SK-N-MC (cell line): Measurements from ENCODE around the gene TAGLN.

Experiments used
- DNase-seq: peaks from one replicate; pipeline ENCODE4 v3.0.0-alpha.2; 2011; ENCODE audit warnings: low read depth, low spot score
- H3K27ac ChIP-seq: fragments of 200-600 bp; sonication (generic); 2 replicates; pipeline ENCODE4 v1.5.1; 2016; ENCODE audit warnings: mixed run types
- H3K36me3 ChIP-seq: fragments of 200-600 bp; sonication (generic); 2 replicates; pipeline ENCODE4 v1.6.1; 2017; ENCODE audit warnings: antibody characterized with exemption, low read length, mixed read lengths; ENCODE audit not compliant: insufficient read depth
- H3K4me3 ChIP-seq: fragments of 200-600 bp; sonication (generic); 2 replicates; pipeline ENCODE4 v1.5.1; 2016
- H3K9ac ChIP-seq: fragments of 200-600 bp; sonication (generic); 2 replicates; pipeline ENCODE4 v1.8.0; 2017; ENCODE audit warnings: mixed run types, mixed read lengths; ENCODE audit not compliant: insufficient read length
- H3K9me3 ChIP-seq: fragments of 200-600 bp; sonication (generic); 2 replicates; pipeline ENCODE4 v1.6.1; 2017; ENCODE audit warnings: low read depth, mild to moderate bottlenecking, antibody characterized with exemption, low read length, moderate library complexity, mixed read lengths
- EZH2 ChIP-seq: fragments of 200-600 bp; sonication (generic); IDR thresholded peaks from one replicate; pipeline ENCODE4 v1.6.1; 2017; ENCODE audit warnings: antibody characterized with exemption
- FOXP2 ChIP-seq: optimal IDR thresholded peaks from 2 replicates; pipeline ENCODE3; 2011; ENCODE audit warnings: mild to moderate bottlenecking, moderate library complexity; ENCODE audit not compliant: insufficient read depth; ENCODE audit errors: extremely low read length, control extremely low read depth
- POLR2AphosphoS5 ChIP-seq: IDR thresholded peaks from 2 replicates; pipeline ENCODE4 v1.6.1; 2012; ENCODE audit warnings: mild to moderate bottlenecking, low read depth, low read length, borderline replicate concordance

Gene TAGLN

GRCh38 chr11:117214404-117215110 is 15.4 kb downstream of the TAGLN start:
- Histone ChIP-seq H3K4me3 (no peak overlapping the region), H3K9me3 (no peaks in the 10 kb centered on the region), H3K27ac (no peak overlapping the region), H3K9ac (no peak overlapping the region), H3K36me3 (0 out of 2 replicates have a peak, but pooled peaks cover 3% of the 10 kb centered on the region)
- no peak for DNase-seq
- TF ChIP-seq FOXP2, result no peak
- TF ChIP-seq POLR2AphosphoS5, result no peak
- TF ChIP-seq EZH2, result no peak

DNA sequence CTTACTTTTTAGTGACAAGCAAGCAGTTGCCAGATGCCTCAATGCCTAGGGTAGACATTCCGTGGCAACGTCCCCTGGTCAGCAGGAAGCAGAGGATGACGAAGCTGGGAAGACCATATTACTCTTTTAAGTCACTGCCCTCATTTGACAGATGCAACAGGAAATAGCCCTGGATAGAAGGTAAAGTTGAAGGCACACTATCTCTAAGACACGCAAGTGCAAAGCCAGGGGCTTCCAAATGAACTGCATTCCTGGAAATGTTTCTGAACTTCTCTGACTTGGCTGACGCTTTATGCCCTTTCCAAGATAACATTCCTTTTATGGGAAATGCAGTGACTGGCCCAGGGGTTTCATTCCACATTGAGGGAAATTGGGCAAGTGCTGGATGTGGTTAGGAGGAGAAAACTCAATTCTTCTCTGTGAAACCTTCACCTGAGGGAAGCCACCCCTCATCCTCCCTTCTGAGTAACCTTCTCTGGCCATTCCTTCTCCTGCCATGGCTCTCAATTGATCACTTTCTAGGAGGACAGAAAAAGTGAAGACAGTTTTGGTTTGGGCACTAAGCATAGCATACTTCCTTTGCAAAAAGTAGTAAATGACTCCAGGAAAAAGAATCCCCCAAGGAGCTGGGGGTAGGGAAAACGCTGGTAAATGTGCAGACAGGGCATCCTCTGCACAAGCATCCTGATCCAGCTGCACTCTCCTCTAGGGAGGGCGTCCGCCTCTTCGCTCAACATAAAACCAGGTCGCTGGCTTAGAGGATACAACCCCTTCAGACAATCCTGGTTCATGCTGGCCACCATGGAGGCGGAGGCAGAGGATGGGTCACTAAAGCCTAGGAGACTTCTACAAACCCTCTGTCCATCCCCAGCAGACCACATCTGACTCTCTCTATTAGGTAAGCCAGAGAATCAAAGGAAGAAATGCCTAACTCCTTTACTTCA is 18.2 kb downstream of the TAGLN start:
- TF ChIP-seq FOXP2, result no peak
- TF ChIP-seq EZH2, result no peak
- TF ChIP-seq POLR2AphosphoS5, result no peak
- DNase-seq, result no peak
- Histone ChIP-seq H3K4me3 (no peak overlapping the region), H3K27ac (no peak overlapping the region), H3K9ac (no peak overlapping the region), H3K9me3 (no peaks in the 10 kb centered on the region), H3K36me3 (0 out of 2 replicates have a peak, but pooled peaks cover 3% of the 10 kb centered on the region)

DNA sequence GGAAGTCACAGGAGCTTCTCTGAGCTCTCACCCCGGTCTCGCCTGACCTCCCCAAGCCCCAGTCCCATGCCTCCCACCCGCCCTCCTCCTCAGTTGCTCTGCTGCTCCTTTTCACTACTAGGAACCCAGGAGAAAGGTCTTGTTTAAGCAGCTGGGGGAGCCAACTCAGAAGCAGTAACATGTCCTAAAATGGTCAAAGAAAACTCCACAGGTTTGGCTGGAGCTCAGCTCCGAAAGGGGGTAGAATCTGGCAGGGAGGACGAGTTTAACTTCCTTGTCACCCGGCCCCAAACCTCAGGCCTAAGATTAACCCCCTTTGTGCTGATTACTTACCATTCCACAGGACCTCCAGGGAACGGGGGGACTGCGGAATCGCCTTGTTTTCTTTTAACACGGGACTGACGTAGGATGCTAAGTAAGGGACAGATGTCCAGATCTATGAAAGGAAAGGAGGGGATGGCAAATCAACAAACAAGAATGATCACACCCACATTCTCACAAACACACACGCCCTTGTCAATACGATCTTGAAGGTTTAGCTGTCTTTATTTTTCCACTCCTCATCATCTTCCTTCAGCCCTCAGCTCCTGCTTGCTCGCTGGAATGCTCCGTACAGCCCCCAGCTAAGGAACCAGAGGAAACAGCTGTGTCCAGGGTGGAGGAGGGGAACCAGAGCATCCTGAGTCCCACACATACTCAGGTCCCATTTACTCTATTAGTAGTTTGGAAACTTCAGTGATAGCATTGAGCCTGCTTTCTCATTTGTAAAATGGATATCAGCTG is 19.2 kb downstream of the TAGLN start:
- Histone ChIP-seq H3K27ac (no peak overlapping the region), H3K9ac (no peak overlapping the region), H3K9me3 (no peaks in the 10 kb centered on the region)

DNA sequence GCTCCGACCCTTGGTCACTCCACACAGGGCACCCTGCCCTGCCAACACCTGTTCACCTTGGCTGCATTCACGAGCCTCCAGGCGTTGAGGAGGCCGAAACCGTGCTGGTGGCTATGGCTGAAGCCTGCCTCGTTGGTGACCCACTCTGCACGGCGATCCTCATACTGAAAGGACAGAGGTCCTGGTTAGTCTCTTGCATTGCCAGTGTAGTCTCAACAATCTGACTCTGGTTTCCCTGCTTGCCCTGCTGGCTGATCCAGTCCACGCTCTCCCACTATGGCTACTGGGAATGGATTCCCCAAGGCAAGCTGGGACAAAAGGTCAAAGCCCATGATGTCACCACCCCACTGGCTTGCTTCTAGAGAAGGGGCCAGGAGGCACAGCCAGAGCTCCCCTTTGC is 19.8 kb downstream of the TAGLN start:
- Histone ChIP-seq H3K36me3 (0 out of 2 replicates have a peak, but pooled peaks cover 3% of the 10 kb centered on the region), H3K4me3 (no peak overlapping the region), H3K9me3 (no peaks in the 10 kb centered on the region), H3K9ac (no peak overlapping the region), H3K27ac (no peak overlapping the region)
- TF ChIP-seq POLR2AphosphoS5 (no peak), FOXP2 (no peak), EZH2 (no peak)
- DNase-seq, result no peak

More for the DNA sequence above, 19.2 kb downstream of the TAGLN start:
- DNase-seq, result no peak
- TF ChIP-seq POLR2AphosphoS5 (no peak), EZH2 (no peak), FOXP2 (no peak)
- Histone ChIP-seq H3K4me3 (no peak overlapping the region), H3K36me3 (0 out of 2 replicates have a peak, but pooled peaks cover 3% of the 10 kb centered on the region)

GRCh38 chr11:117219455-117219854 is 20.3 kb downstream of the TAGLN start:
- H3K27ac ChIP-seq, result no peak overlapping the region
- no peaks in the 10 kb centered on the region for H3K9me3 ChIP-seq
- 0 out of 2 replicates have a peak, but pooled peaks cover 3% of the 10 kb centered on the region for H3K36me3 ChIP-seq
- TF ChIP-seq POLR2AphosphoS5 (no peak), EZH2 (no peak), FOXP2 (no peak)
- DNase-seq, result no peak
- H3K9ac ChIP-seq, result no peak overlapping the region
- H3K4me3 ChIP-seq, result no peak overlapping the region

DNA sequence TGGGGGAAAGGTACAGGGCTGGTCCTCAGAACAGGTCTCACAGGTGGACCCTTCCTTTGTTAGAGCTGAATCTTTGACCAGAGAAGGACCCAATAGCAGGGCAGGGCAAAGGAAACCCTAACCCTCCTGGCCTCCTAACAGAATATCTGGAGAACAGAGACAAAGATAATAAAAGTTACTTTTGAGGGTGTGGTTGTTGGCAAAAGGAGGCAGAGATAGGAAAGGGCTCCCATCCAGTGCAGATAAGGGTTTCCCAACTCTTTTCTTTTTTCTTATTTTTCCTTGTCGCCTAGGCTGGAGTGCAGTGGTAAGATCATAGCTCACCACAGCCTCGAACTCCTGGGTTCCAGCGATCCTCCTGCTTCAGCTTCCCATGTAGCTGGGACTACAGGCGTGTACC is 20.8 kb downstream of the TAGLN start:
- Histone ChIP-seq H3K36me3 (0 out of 2 replicates have a peak, but pooled peaks cover 3% of the 10 kb centered on the region), H3K9me3 (no peaks in the 10 kb centered on the region), H3K27ac (no peak overlapping the region), H3K9ac (no peak overlapping the region), H3K4me3 (no peak overlapping the region)
- DNase-seq, result no peak
- no peak for TF ChIP-seq POLR2AphosphoS5
- no peak for TF ChIP-seq EZH2
- TF ChIP-seq FOXP2, result no peak

GRCh38 chr11:117220568-117220967 is 21.4 kb downstream of the TAGLN start:
- no peak overlapping the region for H3K4me3 ChIP-seq
- H3K9ac ChIP-seq, result no peak overlapping the region
- DNase-seq, result no peak
- no peaks in the 10 kb centered on the region for H3K9me3 ChIP-seq
- H3K36me3 ChIP-seq, result 0 out of 2 replicates have a peak, but pooled peaks cover 3% of the 10 kb centered on the region
- no peak for TF ChIP-seq POLR2AphosphoS5
- no peak overlapping the region for H3K27ac ChIP-seq
